Left ventricle myocardium inferior (tissue), 1 donor: ENCODE measurements around the gene ZNF530. TPM values are rescaled to one million over a fixed set of nuclear protein-coding genes. Genes with fewer than 3 reads are reported as not detected.

Source experiments
- DNase-seq: peaks from one replicate; pipeline ENCODE4 v3.0.0-alpha.2; 2020
- H3K27ac ChIP-seq: fragments of 200-600 bp; replicated peaks from 2 replicates; pipeline ENCODE4 v1.8.0; 2021
- H3K27me3 ChIP-seq: fragments of 200-600 bp; 2 replicates; pipeline ENCODE4 v1.8.0; 2021; ENCODE audit warnings: low read depth
- H3K36me3 ChIP-seq: fragments of 200-600 bp; 2 replicates; pipeline ENCODE4 v1.8.0; 2021
- H3K4me1 ChIP-seq: fragments of 200-600 bp; 2 replicates; pipeline ENCODE4 v1.8.0; 2021
- H3K4me3 ChIP-seq: fragments of 200-600 bp; 2 replicates; pipeline ENCODE4 v1.8.0; 2021; ENCODE audit warnings: mild to moderate bottlenecking, moderate library complexity
- H3K9me3 ChIP-seq: fragments of 200-600 bp; replicated peaks from 2 replicates; pipeline ENCODE4 v1.8.0; 2021
- CTCF ChIP-seq: fragments of 200-600 bp; IDR thresholded peaks from 2 replicates; pipeline ENCODE4 v1.8.0; 2021; ENCODE audit warnings: antibody characterized with exemption, mild to moderate bottlenecking, borderline replicate concordance
- intact Hi-C: fragments of 100-400 bp; cut with micrococcal nuclease; formaldehyde crosslinking; loops from one replicate; pipeline ENCODE4 v1.11.0; 2022
- total RNA-seq: library from RNA; stranded (reverse); fragmentation: NEBNext Ultra II Directional; extraction: Animal tissue kit (Norgen Biotek cat#: 25700); gene quantifications from one replicate; pipeline ENCODE4 v1.2.1, GENCODE V29; 2021
- donor health status: DM: no; HTN: yes; CAD: no; lungs with severe emphysema.

Gene ZNF530
- total RNA-seq, 1 donor from 2014 or later = 4.7 TPM

- no peak for DNase-seq
- Histone ChIP-seq H3K4me1 (peaks cover 31% of the 10 kb centered on the region), H3K27me3 (no peaks in the 10 kb centered on the region), H3K36me3 (peaks cover 82% of the 10 kb centered on the region), H3K4me3 (no peak overlapping the region), H3K27ac (no peak overlapping the region), H3K9me3 (peaks cover 76% of the 10 kb centered on the region)
- intact Hi-C loops = no loop called here
- TF ChIP-seq CTCF = no peak
These were observed 37.7 kb downstream of the ZNF530 start for GRCh38 chr19:57637379-57637778.

- no peak for TF ChIP-seq CTCF
- no peak for DNase-seq
- peaks cover 18% of the 10 kb centered on the region for H3K4me1 ChIP-seq
- H3K36me3 ChIP-seq = peaks cover 74% of the 10 kb centered on the region
- H3K27ac ChIP-seq = no peak overlapping the region
- intact Hi-C loops = no loop called here
- no peak overlapping the region for H3K4me3 ChIP-seq
- H3K9me3 ChIP-seq = peaks cover 96% of the 10 kb centered on the region
- no peaks in the 10 kb centered on the region for H3K27me3 ChIP-seq
These were observed 42.1 kb downstream of the ZNF530 start for GRCh38 chr19:57641715-57642234.

GRCh38 chr19:57642396-57643046, 42.8 kb downstream of the ZNF530 start:
- H3K27me3 ChIP-seq = no peaks in the 10 kb centered on the region
- no peak for DNase-seq
- peaks cover 18% of the 10 kb centered on the region for H3K4me1 ChIP-seq
- H3K4me3 ChIP-seq = no peak overlapping the region
- H3K36me3 ChIP-seq = peaks cover 66% of the 10 kb centered on the region
- peaks cover 92% of the 10 kb centered on the region for H3K9me3 ChIP-seq
- intact Hi-C loops = no loop called here
- no peak for TF ChIP-seq CTCF
- no peak overlapping the region for H3K27ac ChIP-seq

- Histone ChIP-seq H3K4me3 (no peak overlapping the region), H3K4me1 (peaks cover 18% of the 10 kb centered on the region), H3K36me3 (peaks cover 54% of the 10 kb centered on the region), H3K9me3 (peaks cover 80% of the 10 kb centered on the region), H3K27ac (no peak overlapping the region), H3K27me3 (no peaks in the 10 kb centered on the region)
- no peak for DNase-seq
- no peak for TF ChIP-seq CTCF
- intact Hi-C loops = no loop called here
These were observed 44.0 kb downstream of the ZNF530 start for GRCh38 chr19:57643734-57644133.

GRCh38 chr19:57648331-57649003, 48.8 kb downstream of the ZNF530 start:
- no peak overlapping the region for H3K27ac ChIP-seq
- TF ChIP-seq CTCF = no peak
- no peaks in the 10 kb centered on the region for H3K27me3 ChIP-seq
- peaks cover 32% of the 10 kb centered on the region for H3K9me3 ChIP-seq
- intact Hi-C loops = no loop called here
- peaks cover 10% of the 10 kb centered on the region for H3K4me1 ChIP-seq
- H3K4me3 ChIP-seq = no peak overlapping the region
- peaks cover 7% of the 10 kb centered on the region for H3K36me3 ChIP-seq
- DNase-seq = no peak
